Measurements from ENCODE around the gene TOMM7.
"Not testable (repeated sequence)": the region's sequence is repeated elsewhere in the genome, so short reads cannot be mapped to it uniquely, and the experiment has no call there.

The TOMM7 gene

GRCh38 chr7:22791204-22792158 is 31.2 kb downstream of the TOMM7 start:
- in situ Hi-C loops (cut with HindIII; ENCODE audit: low sequenced_read_pairs), result no loop called here
- peak; percentile 20 for DNase-seq (ENCODE audit: low read depth, low spot score)
- H3K4me3 ChIP-seq (ENCODE audit: low read depth, low read length), result no peak overlapping the region
- TF ChIP-seq CTCF (IDR thresholded peaks at IDR 0.05; ENCODE audit: low read depth, low read length), result no peak

- H3K4me3 ChIP-seq (ENCODE audit: low read depth, low read length); in situ Hi-C loops (cut with HindIII; ENCODE audit: low sequenced_read_pairs); DNase-seq (ENCODE audit: low read depth, low spot score): not testable (repeated sequence)
Measured at GRCh38 chr7:22790640-22791039, 32.0 kb downstream of the TOMM7 start.

- no peak for DNase-seq (ENCODE audit: low read depth, low spot score)
- TF ChIP-seq CTCF (IDR thresholded peaks at IDR 0.05; ENCODE audit: low read depth, low read length), result no peak
- in situ Hi-C loops (cut with HindIII; ENCODE audit: low sequenced_read_pairs), result no loop called here
- no peak overlapping the region for H3K4me3 ChIP-seq (ENCODE audit: low read depth, low read length)
Measured at GRCh38 chr7:22787951-22788350, 34.7 kb downstream of the TOMM7 start.

- in situ Hi-C loops (cut with HindIII; ENCODE audit: low sequenced_read_pairs), result no loop called here
- no peak for TF ChIP-seq CTCF (IDR thresholded peaks at IDR 0.05; ENCODE audit: low read depth, low read length)
- H3K4me3 ChIP-seq (ENCODE audit: low read depth, low read length), result no peak overlapping the region
- DNase-seq (ENCODE audit: low read depth, low spot score), result no peak
Measured at GRCh38 chr7:22786290-22786932, 36.2 kb downstream of the TOMM7 start.

GRCh38 chr7:22784346-22784745 is 38.3 kb downstream of the TOMM7 start:
- DNase-seq (ENCODE audit: low read depth, low spot score), result no peak

GRCh38 chr7:22783421-22783820 is 39.2 kb downstream of the TOMM7 start:
- in situ Hi-C loops (cut with HindIII; ENCODE audit: low sequenced_read_pairs), result no loop called here
- DNase-seq (ENCODE audit: low read depth, low spot score), result no peak
- no peak for TF ChIP-seq CTCF (IDR thresholded peaks at IDR 0.05; ENCODE audit: low read depth, low read length)
- no peak overlapping the region for H3K4me3 ChIP-seq (ENCODE audit: low read depth, low read length)

More at GRCh38 chr7:22784346-22784745, 38.3 kb downstream of the TOMM7 start:
- H3K4me3 ChIP-seq (ENCODE audit: low read depth, low read length), result no peak overlapping the region
- in situ Hi-C loops (cut with HindIII; ENCODE audit: low sequenced_read_pairs), result no loop called here
- TF ChIP-seq CTCF (IDR thresholded peaks at IDR 0.05; ENCODE audit: low read depth, low read length), result no peak

Data from astrocyte of the spinal cord (primary cell).